Coronary artery (tissue), 2 donors: Measurements from ENCODE around the gene WBP2.

Experiments used
- DNase-seq: peaks from one replicate; pipeline ENCODE4 v3.0.0-alpha.2; 2017; ENCODE audit warnings: low spot score
- H3K27ac ChIP-seq, 2 donors: fragments of 200-600 bp; sonication (generic); one replicate each; pipeline ENCODE4 v1.5.1; 2016 to 2019
- H3K4me3 ChIP-seq: fragments of 200-600 bp; sonication (generic); 2 replicates; pipeline ENCODE4 v1.5.1; 2016; ENCODE audit warnings: mild to moderate bottlenecking, moderate library complexity
- CTCF ChIP-seq: fragments of 200-600 bp; sonication (generic); IDR thresholded peaks from one replicate; pipeline ENCODE4 v1.5.1; 2019; ENCODE audit warnings: antibody characterized with exemption

The WBP2 gene

GRCh38 chr17:75844530-75845057, 10.5 kb downstream of the WBP2 start:
- no peak for TF ChIP-seq CTCF
- DNase-seq, result no peak
- Histone ChIP-seq H3K4me3 (peak overlapping the region; percentile 54), H3K27ac (peak overlapping the region; percentile 91 to 96)

- H3K27ac ChIP-seq, result peak within 1 kb of the TSS; percentile 91 to 96
- H3K4me3 ChIP-seq, result peak within 1 kb of the TSS; percentile 54
- DNase-seq, result no peak
- TF ChIP-seq CTCF, result no peak
These were observed 11.3 kb downstream of the WBP2 start, which contains the start of gene UNC13D for GRCh38 chr17:75843577-75844529. Gene UNC13D, minus strand, starts transcription at chr17:75844404. Its CDS starts 67 bp downstream, at chr17:75844337.

GRCh38 chr17:75842963-75843576, 12.1 kb downstream of the WBP2 start:
- no peak for DNase-seq
- Histone ChIP-seq H3K4me3 (peak overlapping the region; percentile 54), H3K27ac (peak overlapping the region in 1 of 2 donors; percentile 96)
- TF ChIP-seq CTCF, result no peak

GRCh38 chr17:75842411-75842810, 12.7 kb downstream of the WBP2 start:
- no peak overlapping the region for H3K27ac ChIP-seq
- no peak for DNase-seq
- TF ChIP-seq CTCF, result no peak
- H3K4me3 ChIP-seq, result no peak overlapping the region

GRCh38 chr17:75840799-75841164, 14.4 kb downstream of the WBP2 start:
- no peak for DNase-seq
- no peak for TF ChIP-seq CTCF
- Histone ChIP-seq H3K4me3 (no peak overlapping the region), H3K27ac (no peak overlapping the region)

GRCh38 chr17:75839942-75840798, 15.0 kb downstream of the WBP2 start:
- TF ChIP-seq CTCF, result no peak
- no peak overlapping the region for H3K4me3 ChIP-seq
- no peak for DNase-seq
- no peak overlapping the region for H3K27ac ChIP-seq
